HepG2 (cell line): ENCODE data around the gene THOC5. TPM values are rescaled to one million over a fixed set of nuclear protein-coding genes. Genes with fewer than 3 reads are reported as not detected.

ENCODE experiments used
- AFF4 ChIP-seq: sonication (generic); formaldehyde crosslinking; IDR thresholded peaks from 2 replicates; pipeline ENCODE4 v1.4.0; 2020; ENCODE audit warnings: missing genetic modification reagents
- CENPT ChIP-seq: sonication (generic); formaldehyde crosslinking; IDR thresholded peaks from 2 replicates; pipeline ENCODE4 v1.8.0; 2022; ENCODE audit warnings: low read depth, mild to moderate bottlenecking, moderate library complexity, missing genetic modification reagents
- DRAP1 ChIP-seq: IDR thresholded peaks from 2 replicates; pipeline ENCODE4 v1.6.1; 2016; ENCODE audit warnings: missing genetic modification reagents, missing compliant biosample characterization
- GATAD2A ChIP-seq: IDR thresholded peaks from 2 replicates; pipeline ENCODE4 v1.6.1; 2016
- HHEX ChIP-seq: IDR thresholded peaks from 2 replicates; pipeline ENCODE4 v1.6.1; 2016; ENCODE audit warnings: control low read depth
- MBNL3 ChIP-seq: fragments of 250-450 bp; sonication (Bioruptor Pico); conservative IDR thresholded peaks from 2 replicates; pipeline ENCODE4 v1.8.0; 2022; ENCODE audit warnings: mild to moderate bottlenecking, inconsistent platforms
- NFRKB ChIP-seq: fragments of 450-650 bp; IDR thresholded peaks from 2 replicates; pipeline ENCODE4 v1.6.1; 2017
- RFXAP ChIP-seq: sonication (generic); formaldehyde crosslinking; IDR thresholded peaks from 2 replicates; pipeline ENCODE4 v1.4.0; 2020; ENCODE audit warnings: missing genetic modification reagents, borderline replicate concordance
- SKIL ChIP-seq: sonication (generic); formaldehyde crosslinking; IDR thresholded peaks from 2 replicates; pipeline ENCODE4 v1.8.0; 2022; ENCODE audit warnings: missing genetic modification reagents, mild to moderate bottlenecking, moderate library complexity, borderline replicate concordance
- TIGD3 ChIP-seq: sonication (generic); formaldehyde crosslinking; IDR thresholded peaks from 2 replicates; pipeline ENCODE4 v1.5.1; 2020; ENCODE audit warnings: mild to moderate bottlenecking, missing genetic modification reagents, borderline replicate concordance
- TP53 ChIP-seq: sonication (generic); formaldehyde crosslinking; conservative IDR thresholded peaks from 2 replicates; pipeline ENCODE4 v1.4.0; 2020; ENCODE audit warnings: missing genetic modification reagents
- ZNF20 ChIP-seq: sonication (generic); formaldehyde crosslinking; IDR thresholded peaks from 2 replicates; pipeline ENCODE4 v1.4.0; 2020; ENCODE audit warnings: mild to moderate bottlenecking, moderate library complexity, missing genetic modification reagents
- ZNF230 ChIP-seq: sonication (generic); formaldehyde crosslinking; IDR thresholded peaks from 2 replicates; pipeline ENCODE4 v1.4.0; 2020; ENCODE audit warnings: mild to moderate bottlenecking, missing genetic modification reagents
- ZNF280B ChIP-seq: sonication (generic); formaldehyde crosslinking; IDR thresholded peaks from 2 replicates; pipeline ENCODE4 v1.5.0; 2020; ENCODE audit warnings: missing genetic modification reagents, mild to moderate bottlenecking, borderline replicate concordance
- ZNF3 ChIP-seq: IDR thresholded peaks from 2 replicates; pipeline ENCODE4 v1.7.0; 2017; ENCODE audit warnings: inconsistent platforms
- ZNF557 ChIP-seq: sonication (generic); formaldehyde crosslinking; IDR thresholded peaks from 2 replicates; pipeline ENCODE4 v1.4.0; 2020; ENCODE audit warnings: missing genetic modification reagents
- ZNF572 ChIP-seq: sonication (generic); formaldehyde crosslinking; IDR thresholded peaks from 2 replicates; pipeline ENCODE4 v1.5.1; 2020; ENCODE audit warnings: mild to moderate bottlenecking, missing genetic modification reagents
- polyA plus RNA-seq, 8 experiments: library from polyadenylated mRNA; depleted of rRNA in 3 of 8; stranded (reverse) in 7 of 8; unstranded in 1 of 8; fragments of >200 nt; fragmentation: Illumina TruSeq in 4 of 8; extraction: Trizol in 4 of 8; gene quantifications; 2 replicates each; pipeline versions ENCODE4 v1.2.1 to v1.2.3, GENCODE V29; 2011 to 2016; ENCODE audit warnings: low read depth in 4 of 8, missing spikeins in 1 of 8, mixed read lengths in 1 of 8; ENCODE audit not compliant: insufficient read depth in 1 of 8
- total RNA-seq, 5 experiments: library from RNA; depleted of rRNA; stranded (reverse); fragments of >200 nt; fragmentation: Illumina TruSeq; extraction: Trizol; gene quantifications; 2 replicates each; pipeline ENCODE4 v1.2.3, GENCODE V29; 2016; ENCODE audit warnings: low read depth in 1 of 5

The THOC5 gene
- total and polyA plus RNA-seq, 2 of the 13 experiments (the other 11 are each of a cell fraction or from before 2014, with no cell fraction given), result 45.8 to 46.7 TPM

- TF ChIP-seq ZNF572 (CRISPR knock-in tag), result 0 out of 2 replicates have a peak, but pooled peaks have one; percentile 9
- TF ChIP-seq SKIL (CRISPR knock-in tag), result no peak; the same call in 1 of the 2 replicates
- TF ChIP-seq TP53 (CRISPR knock-in tag), result no peak
- TF ChIP-seq DRAP1 (CRISPR knock-in tag), result peak; percentile 68
- TF ChIP-seq ZNF230 (CRISPR knock-in tag), result no peak; the same call in 1 of the 2 replicates
- no peak for TF ChIP-seq NFRKB
- TF ChIP-seq GATAD2A (CRISPR knock-in tag), result peak; percentile 89
- no peak; the same call in 1 of the 2 replicates for TF ChIP-seq RFXAP (CRISPR knock-in tag)
- peak; percentile 59; the same call in 1 of the 2 replicates for TF ChIP-seq AFF4 (CRISPR knock-in tag)
- no peak for TF ChIP-seq HHEX (CRISPR knock-in tag)
- no peak for TF ChIP-seq ZNF20 (CRISPR knock-in tag)
- no peak for TF ChIP-seq MBNL3 (CRISPR knock-in tag)
- no peak for TF ChIP-seq ZNF557 (CRISPR knock-in tag)
- TF ChIP-seq CENPT, result no peak
- peak; percentile 34; the same call in 1 of the 2 replicates for TF ChIP-seq ZNF280B (CRISPR knock-in tag)
- no peak for TF ChIP-seq TIGD3 (CRISPR knock-in tag)
- TF ChIP-seq ZNF3 (CRISPR knock-in tag), result no peak; the same call in 1 of the 2 replicates
Observed at GRCh38 chr22:29580200-29580810, 26.7 kb upstream of the THOC5 start (continued).
